ENCODE measurements around the gene GPSM1. TPM values are rescaled to one million over a fixed set of nuclear protein-coding genes. Genes with fewer than 3 reads are reported as not detected.

The GPSM1 gene
- total RNA-seq, 1 experiment from 2014 or later: 26.4 TPM

GRCh38 chr9:136334541-136334940, 7.2 kb downstream of the GPSM1 start:
- Histone ChIP-seq H3K9me3 (ENCODE audit: control insufficient read depth in 1 of 2, insufficient read depth in 1 of 2, low read depth in 1 of 2, low read length in 2 of 2) (no peaks in the 10 kb centered on the region), H3K9me2 (ENCODE audit: insufficient read depth) (no peaks in the 10 kb centered on the region), H3K4me1 (ENCODE audit: control insufficient read depth in 1 of 2, insufficient read depth in 2 of 2, low read length in 2 of 2) (no peaks in the 10 kb centered on the region; a peak in 1 of 4 replicates), H3K4me2 (ENCODE audit: low read length) (no peak overlapping the region), H3K79me2 (ENCODE audit: insufficient read depth, low read length) (peaks cover 3% of the 10 kb centered on the region; the same call in 1 of the 2 replicates), H2AFZ (ENCODE audit: low read depth, low read length, poor library complexity, severe bottlenecking) (no peak overlapping the region), H3K27me3 (ENCODE audit: insufficient read depth, low read length) (no peaks in the 10 kb centered on the region), H3K36me3 (ENCODE audit: control insufficient read depth in 1 of 2, insufficient read depth in 2 of 2, low read length in 2 of 2) (no peaks in the 10 kb centered on the region; a peak in 1 of 4 replicates), H3K9ac (ENCODE audit: low read length) (no peak overlapping the region), H4K20me1 (ENCODE audit: insufficient read depth) (no peaks in the 10 kb centered on the region), H3K27ac (ENCODE audit: low read depth, low read length) (no peak overlapping the region), H3K4me3 (replicated peaks in 1 of 2; ENCODE audit: low read depth in 1 of 2, low read length in 2 of 2) (no peak overlapping the region)
- BruUV-seq (replicated peaks): no TSS peak
- ChIA-PET CTCF (no interaction called here), RAD21 (ENCODE audit: low non-redundant PET in 1 of 2, low total read pairs in 2 of 2, uncharacterized antibody in 2 of 2, unreplicated experiment in 2 of 2) (no interaction called here), POLR2A (no interaction called here)
- ATAC-seq (no peak), DNase-seq (ENCODE audit: low read depth, low spot score) (no peak)
- intact Hi-C loops (cut with micrococcal nuclease): no loop called here
- TF ChIP-seq EGR1 (IDR thresholded peaks at IDR 0.05; ENCODE audit: low read depth) (no peak), POLR2AphosphoS5 (IDR thresholded peaks at IDR 0.05; ENCODE audit: low read depth, low read length) (no peak), ZNF274 (IDR thresholded peaks at IDR 0.05; ENCODE audit: low read depth, low read length) (no peak), REST (IDR thresholded peaks at IDR 0.05; ENCODE audit: low read depth) (no peak), TCF7L2 (IDR thresholded peaks at IDR 0.05; ENCODE audit: borderline replicate concordance, extremely low read depth, insufficient read depth, insufficient read length) (no peak), MAX (IDR thresholded peaks at IDR 0.05) (no peak), ATF3 (IDR thresholded peaks at IDR 0.05) (no peak), JUND (IDR thresholded peaks at IDR 0.05) (no peak)

Measured in HCT116 (cell line).